HG03439 (cell line): ENCODE measurements around the gene IL16.

Experiments used
- ATAC-seq: cut with Tn5 transposase; IDR thresholded peaks from one replicate; pipeline ENCODE4 v1.9.1; 2021; ENCODE audit warnings: mild to moderate bottlenecking, moderate library complexity; ENCODE audit not compliant: unreplicated experiment

The IL16 gene

DNA sequence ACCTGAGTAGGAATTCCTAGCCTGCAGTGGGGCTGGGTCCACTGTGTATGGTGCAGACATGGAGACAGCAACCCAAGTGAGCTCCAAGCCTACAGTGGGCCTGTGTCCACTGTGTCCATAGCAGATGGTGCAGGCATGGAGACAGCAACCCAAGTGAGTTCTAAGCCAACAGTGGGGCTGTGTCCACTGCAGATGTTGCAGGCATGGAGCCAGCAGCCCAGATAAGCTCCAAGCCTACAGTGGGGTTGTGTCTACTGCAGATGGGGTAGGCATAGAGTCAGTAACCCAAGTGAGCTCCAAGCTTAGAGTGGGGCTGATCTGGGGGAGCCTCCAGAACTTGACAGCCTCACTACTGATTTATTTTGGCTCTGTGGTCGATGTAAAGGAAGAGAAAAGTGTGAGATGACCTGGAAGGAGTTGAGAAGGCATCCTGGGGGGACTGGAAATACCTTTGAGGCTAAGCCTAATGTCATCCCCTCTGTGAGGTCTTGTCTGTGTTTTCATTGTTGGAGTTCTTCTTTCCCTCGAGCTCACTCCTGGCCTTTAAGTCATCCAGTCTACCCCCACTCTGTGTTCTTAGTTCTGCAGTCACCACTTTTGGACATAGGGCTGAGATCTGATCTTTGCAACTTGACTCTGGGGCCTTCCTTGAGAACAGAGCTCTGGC, 22.4 kb upstream of the IL16 start:
- ATAC-seq: no peak

DNA sequence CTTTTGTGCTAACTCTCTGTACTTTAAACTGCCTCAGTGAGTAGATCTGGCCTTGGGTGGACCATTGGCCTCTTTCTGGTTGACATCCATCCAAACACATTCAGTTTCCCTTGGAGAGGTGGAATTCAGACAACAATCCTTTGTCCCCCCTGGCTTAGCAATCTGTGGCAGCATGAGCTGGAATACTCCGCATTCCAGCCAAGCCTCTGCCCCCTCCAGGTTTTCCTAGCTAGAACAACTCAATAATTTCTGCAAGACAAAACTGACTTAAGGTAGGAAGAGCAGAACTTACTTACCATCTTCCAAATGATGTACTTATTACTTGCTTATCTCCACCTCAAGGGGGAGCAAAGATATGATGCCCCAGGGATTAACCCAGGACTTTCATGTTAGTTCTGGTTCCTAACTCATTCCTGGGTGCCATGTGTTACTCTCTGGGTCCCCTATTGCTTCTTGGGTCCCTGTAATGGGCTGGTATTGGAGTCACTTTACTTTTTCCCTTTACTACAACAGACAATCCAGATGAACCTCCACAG, 21.8 kb upstream of the IL16 start:
- ATAC-seq: no peak

DNA sequence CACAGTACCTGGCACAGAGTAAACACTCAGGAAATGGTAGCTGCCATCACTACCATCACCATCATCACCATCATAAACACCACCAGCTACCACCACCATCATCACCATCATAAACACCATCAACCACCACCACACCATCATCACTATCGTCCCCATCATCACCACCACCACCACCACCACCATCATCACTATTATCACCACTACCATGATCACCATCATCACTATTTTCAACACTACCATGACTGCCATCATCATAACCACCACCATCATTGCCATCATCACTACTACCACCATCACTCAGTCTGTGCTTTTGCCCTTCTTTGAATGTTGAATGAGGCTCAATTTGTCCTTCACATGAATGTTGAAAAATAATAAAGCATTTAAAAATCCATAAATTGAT, 21.2 kb upstream of the IL16 start:
- ATAC-seq: no peak

DNA sequence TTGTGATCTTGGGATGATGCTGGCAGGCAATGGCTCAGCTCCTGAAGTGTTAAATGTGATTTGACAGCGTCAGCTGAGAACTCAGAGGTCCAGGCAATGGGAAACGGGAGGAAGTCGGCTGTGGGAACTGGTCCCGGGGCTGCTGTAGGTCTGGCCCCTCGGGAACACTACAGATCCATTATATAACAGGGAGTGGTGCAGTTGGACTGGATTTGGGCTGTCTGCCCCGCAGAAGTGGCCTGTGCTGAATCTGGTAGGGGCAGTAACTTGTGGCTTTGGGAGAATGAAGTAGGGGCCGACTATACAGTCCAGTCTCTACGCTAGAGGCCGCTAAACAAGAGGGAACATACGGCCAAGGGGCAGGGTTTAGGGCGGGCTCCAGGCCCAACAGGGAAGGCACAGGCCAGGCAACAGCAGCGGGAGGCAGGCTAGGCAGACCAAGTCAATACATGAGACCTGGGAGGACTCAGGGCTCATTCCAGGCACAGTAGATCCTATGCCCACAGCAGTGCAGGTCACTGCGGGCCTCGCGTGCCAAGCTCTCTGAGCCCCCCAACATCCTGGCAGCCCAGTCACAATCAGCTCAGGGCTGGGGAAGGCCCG, 20.3 kb upstream of the IL16 start:
- no peak for ATAC-seq

DNA sequence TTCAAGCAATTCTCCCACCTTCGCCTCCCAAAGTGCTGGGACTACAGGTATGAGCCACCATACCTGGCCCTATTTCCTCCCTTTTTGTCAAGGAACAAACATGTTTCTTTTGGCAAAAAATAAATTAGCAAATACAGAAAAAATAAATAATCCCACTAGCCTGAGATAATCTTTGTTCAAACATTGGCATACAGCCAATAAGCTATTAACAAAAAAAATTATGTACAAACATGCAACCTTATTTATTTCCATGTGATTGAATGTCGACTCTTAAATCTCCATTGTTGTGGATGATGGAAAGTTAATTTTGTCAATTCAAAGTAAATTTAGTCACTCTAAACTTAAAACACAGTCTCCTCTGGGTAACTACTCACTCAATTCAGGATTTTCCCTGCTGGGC, 18.3 kb upstream of the IL16 start:
- no peak for ATAC-seq

DNA sequence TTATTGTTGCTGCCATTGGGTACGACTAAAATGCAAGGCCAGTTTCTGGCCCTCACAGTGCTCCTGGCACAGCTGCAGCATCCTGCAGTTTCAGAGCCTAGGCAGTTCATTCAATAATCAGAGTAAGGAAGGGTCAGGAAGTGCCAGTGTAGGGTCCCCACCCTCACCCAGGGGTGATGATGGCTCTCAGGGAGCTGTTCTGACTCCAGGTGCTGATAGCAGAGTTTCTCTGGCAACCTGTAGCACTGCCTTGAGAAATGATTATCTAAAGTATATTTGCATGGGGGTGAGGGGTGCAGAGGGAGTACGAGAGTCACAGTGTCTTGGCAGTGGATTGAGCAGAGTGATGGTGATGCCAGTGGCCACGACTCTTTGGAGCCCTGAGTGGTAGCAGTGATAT, 15.5 kb upstream of the IL16 start:
- no peak for ATAC-seq

DNA sequence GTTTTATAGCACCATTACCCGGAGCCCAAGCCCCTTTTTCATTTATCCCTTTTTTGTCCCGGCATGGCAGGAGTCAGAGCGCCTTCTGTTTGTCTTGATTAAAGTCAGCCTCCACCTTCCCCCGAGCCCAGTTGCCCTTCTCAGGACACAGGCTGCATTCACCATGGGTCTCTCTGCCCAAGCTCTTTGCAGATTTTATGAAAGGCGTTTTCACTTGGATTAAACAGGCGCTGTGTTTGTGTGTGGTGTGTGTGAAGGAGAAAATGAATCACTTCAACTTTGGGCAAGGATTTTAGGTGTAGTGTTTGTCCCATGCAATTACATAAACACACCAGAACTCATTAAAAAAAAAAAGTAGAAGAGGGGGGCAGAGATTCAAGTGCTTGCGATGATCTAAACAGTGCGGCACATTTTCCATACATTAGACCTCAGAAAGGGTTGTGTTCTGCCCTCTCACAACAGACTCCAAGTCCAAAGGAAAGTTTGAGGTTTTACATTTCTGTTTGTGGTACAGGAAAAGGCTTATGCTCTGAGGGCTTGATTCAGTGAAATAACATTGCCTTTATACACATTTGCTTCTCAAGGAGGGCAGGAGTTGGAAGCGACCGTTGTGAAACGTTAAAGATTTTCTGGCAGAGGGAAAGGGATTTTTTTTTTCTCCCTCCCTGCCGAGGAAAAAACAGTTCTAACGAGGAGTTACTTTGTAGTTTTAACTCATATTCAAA, 14.5 kb upstream of the IL16 start:
- no peak for ATAC-seq

DNA sequence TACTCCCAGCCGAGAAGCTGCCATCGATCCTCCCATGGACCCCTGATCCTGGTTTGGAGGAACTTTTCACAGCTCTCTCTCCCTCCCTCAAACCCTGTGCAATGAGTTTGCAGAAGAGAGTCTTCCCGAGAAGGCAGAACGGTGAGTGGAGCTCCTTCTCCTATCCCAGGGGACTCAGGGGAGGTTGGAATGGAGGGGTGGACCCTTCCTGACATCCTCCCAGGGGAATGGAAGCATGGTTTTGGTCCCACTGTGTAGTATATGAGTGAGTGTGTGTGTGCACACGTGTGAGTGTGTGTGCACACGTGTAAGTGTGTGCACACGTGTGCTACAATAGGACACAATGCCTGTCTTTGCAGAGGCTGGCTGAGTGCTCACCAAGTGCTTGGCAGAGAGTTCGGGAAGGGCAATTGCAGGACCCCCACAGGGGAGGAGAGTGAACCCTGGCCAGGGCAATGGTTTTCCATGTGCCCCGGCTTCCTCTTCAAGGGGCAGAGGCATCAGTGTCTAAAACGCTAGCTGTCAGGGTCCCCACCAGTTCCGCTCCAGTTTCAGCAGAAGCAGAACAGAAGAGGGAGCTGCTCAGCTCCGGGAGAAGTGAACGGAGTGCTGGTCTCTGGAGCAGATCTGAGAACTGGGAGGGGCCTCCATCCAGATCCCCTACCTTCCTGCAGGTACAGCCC, 13.8 kb upstream of the IL16 start:
- ATAC-seq: no peak

DNA sequence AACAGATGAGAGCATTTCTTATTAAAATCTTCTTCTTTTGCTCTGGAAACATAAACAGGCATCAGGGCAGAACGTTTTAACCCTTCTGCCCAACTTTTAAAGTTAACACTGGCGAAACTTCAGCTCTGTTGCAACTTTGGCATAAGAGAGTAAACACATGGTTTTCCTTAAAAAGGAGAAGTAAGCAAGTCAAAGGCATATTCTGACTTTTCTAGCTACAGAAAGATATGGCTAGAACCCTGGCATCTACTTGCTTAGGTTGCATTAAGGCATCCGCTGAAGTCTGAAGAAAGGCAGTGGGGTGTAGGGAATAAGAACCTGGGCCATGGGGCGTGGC, 13.3 kb upstream of the IL16 start:
- ATAC-seq: no peak

DNA sequence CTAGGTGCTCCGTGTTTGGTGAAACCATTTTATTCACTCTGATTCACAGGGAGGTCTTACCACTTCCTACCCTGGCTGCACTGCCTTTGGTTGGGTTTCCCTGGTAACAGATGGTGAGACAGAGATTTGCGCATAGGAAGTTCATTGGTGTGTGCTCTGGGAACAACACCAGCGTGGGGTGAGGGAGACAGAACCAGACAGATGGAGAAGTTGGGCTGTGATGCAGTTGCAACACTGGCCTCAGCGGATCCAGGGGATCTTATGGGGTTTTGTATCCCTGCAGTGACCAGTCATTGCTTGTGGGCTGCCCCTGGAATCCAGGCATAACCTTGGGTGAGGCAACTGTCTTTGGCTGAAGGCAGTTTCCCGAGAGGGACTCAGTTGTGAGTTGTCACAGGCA, 12.5 kb upstream of the IL16 start:
- no peak for ATAC-seq

DNA sequence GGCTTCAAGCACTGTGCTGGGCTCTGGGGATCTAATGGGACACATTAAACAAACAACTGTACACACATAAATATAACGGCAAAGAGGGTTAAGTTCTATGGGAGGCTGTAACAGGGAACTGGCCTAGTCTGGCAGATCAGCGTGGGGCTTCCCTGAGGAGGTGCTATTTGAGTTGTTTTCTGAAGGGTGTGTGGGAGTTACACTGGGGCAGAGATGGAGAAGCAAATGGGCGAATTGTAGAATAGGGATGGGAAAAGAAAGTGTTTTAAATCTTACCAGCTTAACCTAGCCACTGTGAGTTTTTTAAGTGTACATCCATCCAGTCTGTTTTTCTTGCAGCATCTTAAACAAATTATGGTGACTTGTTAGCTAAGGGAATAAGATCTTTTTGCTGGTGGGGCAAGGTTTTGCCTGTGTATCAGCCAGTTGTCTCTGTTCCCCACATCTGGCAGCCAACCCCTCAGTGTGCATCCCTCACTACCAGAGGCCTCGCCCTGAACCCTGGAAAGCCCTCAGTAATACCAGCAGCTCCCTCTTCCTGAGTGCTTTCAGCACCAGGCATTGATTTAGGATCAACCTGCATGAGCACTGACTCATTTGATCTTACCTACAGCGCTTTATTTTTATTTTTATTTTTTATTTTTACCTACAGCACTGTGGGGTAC, 10.9 kb upstream of the IL16 start:
- ATAC-seq: no peak

DNA sequence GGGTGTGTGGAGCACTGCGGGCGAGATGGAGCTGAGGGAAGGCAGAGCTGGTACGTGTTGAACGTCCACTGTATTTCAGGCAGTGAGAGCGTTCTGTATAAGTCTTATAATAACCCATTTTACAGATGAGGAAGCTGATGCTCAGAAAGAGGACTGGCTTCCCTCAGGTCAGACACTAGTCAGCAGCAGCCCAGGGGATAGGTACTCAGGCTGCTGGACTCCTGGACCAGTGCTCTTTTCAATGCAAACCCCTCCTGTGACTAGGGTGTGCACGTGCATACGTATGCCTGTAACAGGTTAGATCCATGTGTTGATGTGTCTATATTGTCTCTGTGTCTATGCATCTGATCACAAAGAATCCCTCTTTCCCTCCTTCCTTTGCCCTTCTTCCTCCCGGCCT, 8.3 kb upstream of the IL16 start:
- no peak for ATAC-seq

DNA sequence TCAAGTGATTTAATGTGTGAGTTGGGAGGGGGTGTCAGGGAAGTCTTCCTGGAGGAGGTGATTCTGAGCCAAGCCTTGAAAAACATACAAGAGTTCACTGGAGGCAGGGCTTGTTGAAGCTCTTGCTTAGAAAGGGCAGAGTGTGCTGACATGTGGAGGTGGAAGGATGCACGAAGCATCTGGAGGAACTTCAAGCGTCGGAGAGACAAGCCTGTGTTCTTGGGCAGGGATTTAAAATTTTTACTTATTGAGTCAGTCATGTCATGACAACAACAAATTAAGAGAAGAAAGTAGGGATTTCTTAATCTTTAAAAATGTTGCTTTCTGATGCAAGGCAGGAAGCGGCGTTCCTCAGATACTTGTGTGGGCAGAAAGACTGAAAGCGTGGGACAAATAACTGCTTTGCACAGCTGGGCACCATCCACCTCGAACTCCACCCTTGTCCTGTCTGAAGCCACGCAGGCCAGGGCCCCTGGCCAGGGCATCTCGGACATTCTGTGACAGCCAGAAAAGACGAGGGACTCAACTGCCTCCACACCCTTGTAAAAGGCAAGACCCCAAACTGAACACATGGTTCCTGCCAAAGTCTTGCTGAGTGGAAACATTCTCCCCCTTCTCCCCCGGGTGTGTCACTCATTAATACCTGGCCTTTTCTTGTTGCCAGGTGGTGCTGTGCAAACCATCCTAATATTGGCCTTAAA, 6.9 kb upstream of the IL16 start:
- no peak for ATAC-seq

DNA sequence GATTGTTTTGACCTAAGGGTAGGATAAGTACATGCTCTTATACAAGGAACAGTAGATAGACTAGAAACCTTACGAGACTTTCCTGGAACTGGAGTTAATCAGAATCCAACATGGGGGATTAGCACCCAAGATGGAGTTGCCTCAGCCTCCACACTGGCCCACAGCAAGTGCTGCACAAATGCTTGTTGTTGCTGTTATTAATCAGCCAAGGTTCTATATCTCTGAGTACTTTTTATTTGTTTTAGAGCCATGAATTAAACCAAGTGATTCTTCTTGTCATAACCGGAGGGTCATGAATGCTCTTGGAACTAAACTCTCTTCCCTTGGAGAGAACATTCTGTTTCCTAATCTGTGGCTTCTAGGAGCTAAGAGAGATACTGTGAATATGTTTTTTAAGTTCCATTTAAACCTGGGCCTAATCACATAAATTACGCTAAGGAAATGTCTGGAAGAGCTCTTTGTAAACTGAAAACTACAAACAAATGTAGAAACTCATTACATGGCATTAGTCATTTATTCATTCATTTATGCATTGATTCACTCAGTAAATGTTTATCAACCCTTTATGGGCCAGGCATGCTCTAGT, 5.7 kb upstream of the IL16 start:
- ATAC-seq: no peak

DNA sequence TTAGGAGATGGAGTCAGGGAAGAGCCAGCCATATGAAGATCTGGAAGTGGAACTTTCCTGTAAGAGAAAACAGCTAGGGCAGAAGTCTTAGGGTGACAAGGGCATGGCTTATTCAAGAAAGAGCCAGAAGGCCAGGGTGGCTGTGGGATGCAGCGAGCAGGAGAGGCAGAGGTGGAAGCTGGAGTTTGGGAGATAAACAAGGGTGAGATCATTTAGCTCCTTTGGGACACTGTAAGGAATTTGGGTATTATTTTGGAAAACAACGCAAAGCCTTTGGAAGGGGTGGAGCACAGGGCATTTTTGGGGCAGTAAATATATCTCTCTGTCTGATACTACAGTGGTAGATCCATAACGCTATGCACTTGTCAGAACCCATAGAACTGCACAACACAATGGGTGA, 5.0 kb upstream of the IL16 start:
- no peak for ATAC-seq

DNA sequence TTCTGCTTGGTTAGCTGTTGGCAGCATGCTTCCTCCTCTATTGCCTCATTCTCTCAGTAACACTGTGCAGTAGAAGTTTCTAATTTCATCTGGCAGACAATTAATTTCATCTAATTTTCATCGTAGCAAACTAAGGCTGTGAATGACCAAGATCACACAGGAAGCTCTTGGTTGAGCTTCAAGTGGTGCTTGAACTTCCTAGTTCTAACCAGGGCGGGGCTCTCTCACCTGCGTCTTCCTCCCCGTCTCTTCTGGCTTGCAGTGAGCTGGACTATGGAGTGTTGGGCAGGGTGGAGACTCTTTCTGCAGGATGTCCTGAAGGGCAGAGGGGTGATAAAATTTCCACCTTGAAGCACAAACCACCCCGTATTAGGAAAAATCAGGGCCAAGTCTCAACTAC, 2.0 kb upstream of the IL16 start:
- no peak for ATAC-seq

DNA sequence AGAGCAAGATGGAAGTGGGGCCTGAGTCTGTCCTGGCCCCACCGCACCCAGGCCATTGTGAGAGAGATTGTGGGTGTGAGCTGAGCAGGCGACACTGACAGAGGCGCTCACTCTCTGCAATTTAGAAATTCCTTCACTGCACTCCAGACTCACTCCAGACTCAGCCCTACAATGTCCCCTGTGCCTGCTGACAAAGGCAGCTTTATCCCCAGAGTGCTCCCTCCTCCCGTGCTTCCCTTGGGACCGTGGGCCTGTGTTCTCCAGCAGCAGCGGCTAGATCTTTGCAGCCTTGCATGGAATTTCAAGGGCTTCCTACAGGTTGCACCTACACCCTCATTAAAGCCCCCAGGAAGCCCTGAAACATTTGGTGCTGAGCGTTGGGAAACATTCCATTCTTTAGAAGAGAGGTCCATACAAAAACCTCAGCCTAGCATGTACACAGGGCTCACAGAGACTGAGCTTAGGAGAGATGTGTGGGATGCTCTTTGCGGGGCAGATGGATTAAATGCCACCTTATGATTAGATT, 1.3 kb upstream of the IL16 start:
- ATAC-seq: no peak

DNA sequence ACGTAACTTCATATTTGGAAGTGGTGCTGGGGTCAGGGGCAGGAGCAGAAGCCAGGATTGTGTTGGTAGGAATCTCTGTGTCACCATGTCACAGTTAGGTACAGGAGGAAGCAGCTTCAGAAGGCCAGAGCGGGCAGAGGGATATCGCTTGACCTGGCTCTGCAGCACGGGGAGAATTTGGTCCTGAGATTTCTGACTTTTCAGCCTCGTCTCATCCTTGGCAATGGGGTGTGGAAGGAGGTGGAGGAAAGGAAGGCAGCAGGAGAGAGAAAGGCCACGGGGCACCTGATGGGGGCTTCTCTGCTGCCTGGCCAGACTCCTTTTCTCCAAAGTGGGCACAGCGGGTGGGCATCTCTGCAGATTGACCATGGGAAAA, 564 bp downstream of the IL16 start:
- no peak for ATAC-seq

DNA sequence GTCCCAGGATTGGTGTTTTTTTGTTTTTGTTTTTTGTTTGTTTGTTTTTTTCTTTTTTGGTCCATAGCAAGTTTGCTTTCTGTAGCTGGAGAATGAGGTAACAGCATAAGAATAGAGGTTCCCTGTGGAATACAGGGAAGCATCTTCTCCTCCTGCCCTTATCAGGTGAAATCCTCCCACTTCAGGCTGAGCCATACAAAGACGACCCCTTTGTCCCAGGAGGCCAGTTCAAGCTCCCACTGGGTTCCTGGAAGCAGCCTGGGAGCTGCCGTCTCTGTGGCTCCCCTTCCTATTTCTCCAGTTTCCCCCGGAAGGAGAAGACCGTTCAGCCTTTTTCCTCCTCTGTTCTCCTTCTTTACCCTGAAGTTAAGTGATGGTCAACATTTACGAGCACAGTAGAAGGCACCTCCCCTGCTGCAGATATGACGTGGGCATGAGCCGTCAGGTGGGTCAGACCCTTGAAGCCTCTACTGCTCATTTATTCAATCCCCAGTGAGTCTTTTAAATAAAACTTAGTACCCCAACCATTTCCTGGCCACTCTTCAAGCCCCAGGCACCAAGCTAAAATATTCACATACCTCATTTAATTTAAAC, 1.1 kb downstream of the IL16 start:
- ATAC-seq: no peak
